HEK293T (cell line): ENCODE data around the gene NUSAP1.
"Not testable (repeated sequence)": the region's sequence is repeated elsewhere in the genome, so short reads cannot be mapped to it uniquely, and the experiment has no call there.

Experiments
- CTCF ChIA-PET: fragments of 350-600 bp; formaldehyde crosslinking; extraction: SDS; loops from one replicate; lab custom pipeline; 2021; ENCODE audit warnings: antibody characterized with exemption, inconsistent platforms; lab: Yijun Ruan, JAX
- POLR2A ChIA-PET: fragments of 350-600 bp; formaldehyde crosslinking; extraction: SDS; loops from one replicate; lab custom pipeline; 2020; ENCODE audit warnings: antibody characterized with exemption, inconsistent platforms; lab: Yijun Ruan, JAX
- DNase-seq: peaks from one replicate; pipeline ENCODE4 v3.0.0; 2012; ENCODE audit warnings: mixed read lengths; ENCODE audit errors: extremely low spot score
- ARNT ChIP-seq: fragments of 450-650 bp; IDR thresholded peaks from 2 replicates; pipeline ENCODE4 v1.6.1; 2017; ENCODE audit warnings: mild to moderate bottlenecking
- BHLHE40 ChIP-seq: fragments of 450-650 bp; IDR thresholded peaks from 2 replicates; pipeline ENCODE4 v1.6.1; 2016; ENCODE audit warnings: mild to moderate bottlenecking, moderate library complexity, borderline replicate concordance
- CTBP1 ChIP-seq: fragments of 450-650 bp; IDR thresholded peaks from 2 replicates; pipeline ENCODE4 v1.6.1; 2016; ENCODE audit warnings: borderline replicate concordance
- ELF4 ChIP-seq: fragments of 450-650 bp; IDR thresholded peaks from 2 replicates; pipeline ENCODE4 v1.6.1; 2017; ENCODE audit warnings: antibody characterized with exemption
- FOXA1 ChIP-seq: fragments of 450-650 bp; IDR thresholded peaks from 2 replicates; pipeline ENCODE4 v1.6.1; 2016; ENCODE audit warnings: mild to moderate bottlenecking
- FOXK2 ChIP-seq: fragments of 450-650 bp; IDR thresholded peaks from 2 replicates; pipeline ENCODE4 v1.6.1; 2016; ENCODE audit warnings: mild to moderate bottlenecking
- FOXM1 ChIP-seq: fragments of 450-650 bp; IDR thresholded peaks from 2 replicates; pipeline ENCODE4 v1.6.1; 2017; ENCODE audit warnings: mild to moderate bottlenecking, borderline replicate concordance
- HDGF ChIP-seq: fragments of 450-650 bp; IDR thresholded peaks from 2 replicates; pipeline ENCODE4 v1.6.1; 2017; ENCODE audit warnings: antibody characterized with exemption, borderline replicate concordance
- L3MBTL2 ChIP-seq: fragments of 450-650 bp; conservative IDR thresholded peaks from 2 replicates; pipeline ENCODE4 v1.6.1; 2016; ENCODE audit warnings: mild to moderate bottlenecking
- LEF1 ChIP-seq: fragments of 450-650 bp; IDR thresholded peaks from 2 replicates; pipeline ENCODE4 v1.6.1; 2017; ENCODE audit warnings: mild to moderate bottlenecking, borderline replicate concordance
- NFRKB ChIP-seq: fragments of 450-650 bp; IDR thresholded peaks from 2 replicates; pipeline ENCODE4 v1.6.1; 2016; ENCODE audit warnings: mild to moderate bottlenecking, moderate library complexity
- SP1 ChIP-seq: fragments of 450-650 bp; IDR thresholded peaks from 2 replicates; pipeline ENCODE4 v1.6.1; 2017
- SUZ12 ChIP-seq: fragments of 450-650 bp; IDR thresholded peaks from 2 replicates; pipeline ENCODE4 v1.6.1; 2016; ENCODE audit warnings: mild to moderate bottlenecking
- TARDBP ChIP-seq: fragments of 450-650 bp; IDR thresholded peaks from 2 replicates; pipeline ENCODE4 v1.6.1; 2016
- ZNF384 ChIP-seq: fragments of 450-650 bp; IDR thresholded peaks from 2 replicates; pipeline ENCODE4 v1.6.1; 2016
- TF ChIP-seq, protein P1 (sequence below): fragments of 450-650 bp; IDR thresholded peaks from 2 replicates; pipeline ENCODE4 v1.6.1; 2016

NUSAP1 gene

DNA sequence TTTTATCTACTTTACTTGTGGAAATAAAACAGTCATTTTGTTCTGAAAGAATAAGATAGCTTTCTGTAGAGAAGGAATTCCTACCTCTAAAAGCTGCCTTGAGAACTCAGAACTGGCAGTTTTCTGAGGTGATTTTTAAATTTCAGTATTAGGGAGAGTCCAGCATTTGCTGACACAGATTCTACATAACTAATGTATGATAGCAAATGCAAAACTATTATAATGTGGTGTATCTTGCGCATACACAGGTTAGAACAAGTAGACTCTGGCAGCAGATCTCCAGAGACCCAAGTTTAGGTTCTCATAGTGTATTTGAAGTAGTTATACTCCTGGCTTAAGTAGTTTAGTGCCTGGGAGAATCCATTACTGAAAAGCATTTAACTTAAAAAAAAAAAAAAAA lies 31.1 kb upstream of the NUSAP1 start:
- ChIA-PET CTCF (no interaction called here), POLR2A (no interaction called here)
- no peak for TF ChIP-seq LEF1
- no peak for TF ChIP-seq ARNT
- no peak for TF ChIP-seq SUZ12
- TF ChIP-seq, protein P1, sequence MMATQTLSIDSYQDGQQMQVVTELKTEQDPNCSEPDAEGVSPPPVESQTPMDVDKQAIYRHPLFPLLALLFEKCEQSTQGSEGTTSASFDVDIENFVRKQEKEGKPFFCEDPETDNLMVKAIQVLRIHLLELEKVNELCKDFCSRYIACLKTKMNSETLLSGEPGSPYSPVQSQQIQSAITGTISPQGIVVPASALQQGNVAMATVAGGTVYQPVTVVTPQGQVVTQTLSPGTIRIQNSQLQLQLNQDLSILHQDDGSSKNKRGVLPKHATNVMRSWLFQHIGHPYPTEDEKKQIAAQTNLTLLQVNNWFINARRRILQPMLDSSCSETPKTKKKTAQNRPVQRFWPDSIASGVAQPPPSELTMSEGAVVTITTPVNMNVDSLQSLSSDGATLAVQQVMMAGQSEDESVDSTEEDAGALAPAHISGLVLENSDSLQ = no peak
- no peak for TF ChIP-seq ZNF384
- TF ChIP-seq BHLHE40 = no peak
- no peak for TF ChIP-seq FOXA1
- no peak for TF ChIP-seq TARDBP
- no peak for TF ChIP-seq SP1
- no peak for TF ChIP-seq FOXK2
- TF ChIP-seq ELF4 = no peak
- TF ChIP-seq L3MBTL2 = no peak
- no peak for TF ChIP-seq FOXM1
- no peak for TF ChIP-seq CTBP1

DNA sequence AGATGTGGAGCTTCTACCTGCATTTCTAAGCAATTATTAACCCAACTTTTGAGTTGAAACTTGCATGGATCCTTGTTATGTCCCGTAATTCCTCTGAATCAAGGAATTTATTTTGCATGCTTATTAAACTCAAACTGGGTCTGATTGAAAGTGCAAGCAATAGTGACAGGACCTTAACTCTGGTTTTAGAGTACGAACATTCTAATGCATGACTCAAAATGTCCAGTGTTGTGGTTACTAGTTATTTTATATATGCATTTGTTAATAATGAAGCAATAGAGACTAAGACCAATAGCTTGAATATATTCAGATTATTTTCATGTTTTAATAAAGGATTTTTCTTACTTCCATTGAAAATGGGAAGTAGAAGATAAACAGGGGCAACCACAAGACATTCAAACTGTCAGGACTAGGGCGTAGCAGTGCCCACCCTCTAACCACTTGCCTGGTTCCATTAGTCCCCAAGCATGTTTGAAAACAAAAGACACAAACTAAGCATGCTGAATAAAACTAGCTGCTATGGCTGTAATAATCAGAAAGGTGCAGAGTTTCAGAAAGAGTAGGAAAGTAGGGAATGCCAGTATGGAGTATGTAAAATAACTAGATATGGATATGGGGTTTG lies 28.4 kb upstream of the NUSAP1 start:
- DNase-seq = no peak
- CTCF ChIA-PET = no interaction called here
- POLR2A ChIA-PET = no interaction called here
- no peak for TF ChIP-seq FOXA1
- TF ChIP-seq ARNT = no peak
- TF ChIP-seq SUZ12 = no peak
- TF ChIP-seq NFRKB = no peak
- no peak for TF ChIP-seq CTBP1
- no peak for TF ChIP-seq L3MBTL2
- no peak for TF ChIP-seq FOXK2
- TF ChIP-seq ELF4 = no peak
- no peak for TF ChIP-seq TARDBP
- TF ChIP-seq BHLHE40 = no peak
- TF ChIP-seq LEF1 = no peak
- TF ChIP-seq HDGF = no peak
- no peak for TF ChIP-seq SP1
- TF ChIP-seq, protein P1 = no peak
- TF ChIP-seq FOXM1 = no peak
- no peak for TF ChIP-seq ZNF384

More for the DNA sequence above, 31.1 kb upstream of the NUSAP1 start:
- DNase-seq = no peak

DNA sequence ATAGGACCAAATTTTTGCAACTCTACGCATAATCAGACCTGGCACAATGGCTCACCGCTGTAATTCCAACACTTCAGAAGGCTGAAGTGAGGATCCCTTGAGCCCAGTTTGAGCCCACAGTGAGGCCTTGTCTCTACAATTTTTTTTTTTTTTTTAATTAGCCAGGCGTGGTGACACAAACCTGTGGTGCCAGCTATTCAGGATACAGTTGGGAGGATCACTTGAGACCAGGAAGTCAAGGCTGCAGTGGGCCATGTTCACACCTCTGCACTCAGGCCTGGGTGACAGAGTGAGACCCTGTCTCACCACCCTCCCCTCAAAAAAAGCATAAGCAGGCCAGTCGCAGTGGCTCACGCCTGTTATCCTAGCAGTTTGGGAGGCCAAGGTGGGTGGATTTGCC lies 25.0 kb upstream of the NUSAP1 start:
- no peak for TF ChIP-seq L3MBTL2
- no peak for TF ChIP-seq TARDBP
- TF ChIP-seq BHLHE40 = no peak
- TF ChIP-seq CTBP1 = no peak
- ChIA-PET CTCF (interaction anchor here (0.6 kb wide), 1 partner anchor 14 kb away, joined by 3 read pairs; no protein-coding TSS in a partner anchor), POLR2A (no interaction called here)
- DNase-seq = no peak

DNA sequence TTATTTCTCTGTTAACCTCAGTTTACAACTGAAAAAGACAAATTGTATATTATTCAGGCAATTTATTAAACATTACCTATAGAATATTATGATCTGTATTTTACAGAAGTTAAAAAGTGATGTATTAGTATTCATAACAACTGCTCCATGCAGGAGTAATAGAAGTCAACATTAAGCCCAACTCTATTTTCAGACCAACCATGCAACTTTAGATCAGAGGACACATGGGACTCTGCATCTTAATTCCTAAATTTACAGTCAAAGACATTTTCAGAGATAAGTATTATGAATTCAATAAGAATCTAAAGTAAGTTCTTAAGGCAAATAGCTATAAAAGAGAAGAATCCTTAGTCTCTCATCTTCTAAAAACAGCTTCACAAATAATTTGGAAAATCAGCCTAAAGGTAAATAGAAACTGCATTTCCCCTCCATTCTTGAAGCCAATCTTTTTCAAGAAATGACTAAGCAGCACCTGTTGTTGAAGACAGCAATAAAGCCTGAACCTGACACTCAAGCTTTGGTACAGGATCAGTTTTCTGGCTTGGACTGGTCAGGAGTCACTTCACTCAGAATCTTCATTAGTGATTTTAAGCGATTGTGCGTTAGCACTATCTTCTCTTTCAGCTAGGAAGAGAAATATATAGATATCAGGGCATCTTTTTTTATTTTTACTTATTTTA lies 23.3 kb upstream of the NUSAP1 start:
- no peak for TF ChIP-seq FOXM1
- no peak for TF ChIP-seq ELF4
- TF ChIP-seq ZNF384 = no peak
- no peak for TF ChIP-seq ARNT
- TF ChIP-seq SUZ12 = no peak
- TF ChIP-seq NFRKB = no peak
- TF ChIP-seq LEF1 = no peak
- TF ChIP-seq CTBP1 = no peak
- TF ChIP-seq SP1 = no peak
- TF ChIP-seq BHLHE40 = no peak
- TF ChIP-seq HDGF = no peak
- TF ChIP-seq, protein P1 = no peak
- TF ChIP-seq FOXA1 = no peak
- TF ChIP-seq L3MBTL2 = no peak
- ChIA-PET CTCF (no interaction called here), POLR2A (no interaction called here)
- DNase-seq = no peak

DNA sequence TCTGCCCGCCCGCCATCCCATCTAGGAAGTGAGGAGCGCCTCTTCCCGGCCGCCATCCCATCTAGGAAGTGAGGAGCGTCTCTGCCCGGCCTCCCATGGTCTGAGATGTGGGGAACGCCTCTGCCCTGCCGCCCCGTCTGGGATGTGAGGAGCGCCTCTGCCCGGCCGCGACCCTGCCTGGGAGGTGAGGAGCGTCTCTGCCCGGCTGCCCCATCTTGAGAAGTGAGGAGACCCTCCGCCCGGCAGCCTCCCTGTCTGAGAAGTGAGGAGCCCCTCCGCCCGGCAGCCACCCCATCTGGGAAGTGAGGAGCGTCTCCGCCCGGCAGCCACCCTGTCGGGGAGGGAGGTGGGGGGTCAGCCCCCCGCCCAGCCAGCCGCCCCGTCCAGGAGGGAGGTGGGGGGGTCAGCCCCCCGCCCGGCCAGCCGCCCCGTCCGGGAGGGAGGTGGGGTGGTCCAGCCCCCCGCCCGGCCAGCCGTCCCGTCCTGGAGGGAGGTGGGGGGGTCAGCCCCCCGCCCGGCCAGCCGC lies 11.8 kb upstream of the NUSAP1 start:
- CTCF ChIA-PET = not testable (repeated sequence)

DNA sequence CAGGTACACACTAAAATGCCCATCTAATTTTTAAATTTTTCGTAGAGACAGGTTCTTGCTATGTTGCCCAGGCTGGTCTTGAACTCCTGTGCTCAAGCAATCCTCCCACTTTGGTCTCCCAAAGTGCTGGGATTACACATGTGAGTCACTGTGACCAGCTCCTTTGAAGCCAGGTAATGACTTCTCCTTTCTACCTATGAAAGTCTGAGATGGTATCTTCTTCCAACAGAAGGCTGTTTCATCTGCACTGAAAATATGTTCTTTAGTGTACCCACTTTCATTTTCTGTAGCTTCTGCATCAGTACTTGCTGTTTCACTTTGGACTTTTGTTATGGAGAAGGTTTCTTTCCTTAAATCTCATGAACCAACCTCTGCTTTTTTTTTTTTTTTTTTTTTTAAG lies 9.1 kb upstream of the NUSAP1 start:
- ChIA-PET CTCF (no interaction called here), POLR2A (interaction anchor here (2.3 kb wide), 1 partner anchor 9 kb away, joined by 20 read pairs; the partner anchor contains the start of genes NUSAP1 and OIP5)
- TF ChIP-seq TARDBP = no peak
- no peak for TF ChIP-seq ELF4
- TF ChIP-seq, protein P1 = no peak
- TF ChIP-seq FOXA1 = no peak

More for the DNA sequence above, 11.8 kb upstream of the NUSAP1 start:
- DNase-seq, POLR2A ChIA-PET: not testable (repeated sequence)

More for the DNA sequence above, 9.1 kb upstream of the NUSAP1 start:
- DNase-seq = no peak
